Central memory CD4-positive, alpha-beta T cell (primary cell): Measurements from ENCODE around the gene SUGP1.

Experiments
- DNase-seq: peaks from one replicate; pipeline ENCODE4 v3.0.0; 2022

The SUGP1 gene

DNA sequence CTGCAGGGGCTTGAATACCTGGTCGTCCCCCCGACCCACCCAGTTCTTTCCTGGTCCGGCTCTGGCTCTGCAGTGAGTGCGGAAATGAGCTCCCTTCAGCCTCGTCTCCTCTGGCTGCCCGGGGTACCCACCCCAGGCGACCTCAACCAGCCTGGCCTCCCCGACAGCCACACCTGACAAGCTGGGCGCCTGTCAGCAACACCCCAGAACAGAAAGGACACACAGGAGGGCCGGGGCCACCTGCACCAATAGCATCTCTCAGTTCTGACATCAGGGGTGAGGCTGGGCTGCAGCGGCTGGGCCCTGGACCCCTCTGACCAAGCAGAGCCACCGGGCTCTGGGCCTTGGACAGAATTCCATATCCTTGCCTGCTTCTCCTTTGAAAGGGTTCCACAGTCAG, 19.7 kb downstream of the SUGP1 start:
- DNase-seq: no peak

DNA sequence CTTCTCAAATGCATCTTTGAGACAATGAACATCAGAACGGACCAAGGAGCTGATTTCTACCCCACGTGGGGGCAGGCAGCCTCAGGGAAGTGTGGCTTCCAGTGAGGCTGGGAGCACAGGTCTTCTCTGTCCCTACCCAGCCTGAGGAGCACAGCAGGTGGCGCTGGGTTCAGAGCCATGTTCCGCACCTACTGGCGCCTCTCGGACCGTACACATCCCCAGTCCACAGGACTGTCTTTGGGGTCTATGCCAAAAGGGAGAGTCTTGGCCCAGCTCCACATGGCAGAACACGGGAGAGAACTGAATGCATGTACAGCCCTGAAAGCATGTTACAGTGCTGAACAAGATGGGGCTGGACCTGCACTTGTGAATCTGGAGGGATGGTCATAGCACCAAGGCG, 22.6 kb downstream of the SUGP1 start:
- DNase-seq: no peak

DNA sequence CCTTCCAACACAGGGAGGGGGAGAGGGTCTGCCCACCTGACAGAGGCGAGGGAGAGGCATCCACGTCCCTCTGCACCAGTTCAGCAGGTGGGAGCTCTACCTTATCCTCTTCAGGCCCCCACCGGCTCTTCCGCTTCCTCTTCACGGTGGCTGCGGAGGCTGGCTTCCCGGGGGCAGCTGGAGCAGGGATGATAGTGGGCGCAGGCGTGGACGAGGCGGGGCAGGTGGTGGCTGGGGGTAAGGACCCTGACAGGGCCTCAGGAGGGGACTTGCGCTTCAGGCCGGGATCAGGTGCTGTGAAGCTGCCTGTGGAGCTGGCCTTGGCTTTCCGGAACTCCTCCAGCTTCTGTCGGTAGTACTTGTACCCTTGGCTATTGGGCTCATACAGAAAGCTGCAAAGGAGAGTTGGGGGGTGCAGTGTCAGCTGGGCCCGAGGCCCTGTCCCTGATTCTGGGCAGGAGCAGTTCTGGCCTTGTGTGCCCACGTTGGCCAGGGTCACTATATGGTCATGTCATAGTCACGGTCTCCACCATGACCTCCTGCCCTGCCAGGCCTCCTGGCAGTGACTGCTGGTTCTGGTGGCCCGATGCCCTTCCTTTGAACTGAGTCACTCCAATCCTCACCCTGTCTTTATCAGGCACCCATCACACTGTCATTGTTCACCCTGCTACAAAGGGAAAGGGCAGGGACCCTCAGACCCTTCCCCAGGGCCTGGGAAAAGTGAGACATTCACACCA, 23.2 kb downstream of the SUGP1 start:
- no peak for DNase-seq

- no peak for DNase-seq
Observed at GRCh38 chr19:19294914-19295313, 25.4 kb downstream of the SUGP1 start.

DNA sequence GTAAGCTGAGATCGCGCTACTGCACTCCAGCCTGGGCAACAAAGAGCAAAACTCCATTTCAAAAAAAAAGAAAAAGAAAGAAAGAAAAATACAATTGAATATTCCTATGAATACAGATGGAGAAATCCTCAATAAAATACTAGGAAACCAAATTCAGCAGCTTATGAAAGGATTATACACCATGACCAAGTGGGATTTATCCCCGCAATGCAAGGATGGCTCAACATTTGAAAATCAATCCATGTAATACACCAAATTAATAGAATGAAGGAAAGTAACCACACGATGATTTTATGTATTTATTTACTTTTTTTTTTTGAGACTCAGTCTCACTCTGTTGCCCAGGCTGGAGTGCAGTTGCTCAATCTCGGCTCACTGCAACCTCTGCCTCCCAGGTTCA, 27.7 kb downstream of the SUGP1 start:
- DNase-seq: no peak

DNA sequence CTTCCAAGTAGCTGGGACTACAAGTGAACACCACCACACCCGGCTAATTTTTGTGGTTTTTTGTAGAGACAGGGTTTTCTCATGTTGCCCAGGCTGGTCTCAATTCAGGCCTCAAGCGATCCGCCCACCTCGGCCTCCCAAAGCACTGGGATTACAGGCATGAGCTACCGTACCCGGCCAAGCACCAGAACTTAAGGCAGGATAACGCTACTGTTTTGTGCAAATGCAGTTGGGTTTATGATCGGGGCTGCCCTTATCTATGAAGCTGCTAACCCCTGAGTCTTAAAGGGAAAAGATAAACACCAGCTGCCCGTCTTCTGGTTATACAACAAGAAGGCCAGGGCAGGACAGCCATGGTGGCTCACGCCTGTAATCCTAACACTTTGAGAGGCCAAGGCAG, 34.6 kb downstream of the SUGP1 start:
- DNase-seq: no peak

DNA sequence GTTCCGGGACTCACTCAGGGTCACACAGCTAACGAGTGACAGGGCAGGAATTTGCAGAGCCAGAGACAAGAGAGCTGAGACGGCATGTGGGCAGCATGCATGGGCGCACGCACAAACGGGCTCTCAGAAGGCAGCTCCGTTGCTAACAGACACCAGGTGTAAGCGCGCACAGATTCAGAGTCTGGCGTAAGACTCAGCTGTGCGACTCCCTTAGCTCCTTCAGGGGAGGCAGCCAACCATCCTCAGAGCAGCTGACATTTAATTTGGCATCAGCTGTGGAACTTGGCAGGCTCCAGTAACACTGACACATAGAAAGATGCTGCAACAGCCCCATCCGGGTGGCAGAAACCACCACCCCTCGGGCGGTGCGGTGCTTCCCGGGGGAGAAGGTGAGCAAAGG, 39.7 kb downstream of the SUGP1 start:
- no peak for DNase-seq

DNA sequence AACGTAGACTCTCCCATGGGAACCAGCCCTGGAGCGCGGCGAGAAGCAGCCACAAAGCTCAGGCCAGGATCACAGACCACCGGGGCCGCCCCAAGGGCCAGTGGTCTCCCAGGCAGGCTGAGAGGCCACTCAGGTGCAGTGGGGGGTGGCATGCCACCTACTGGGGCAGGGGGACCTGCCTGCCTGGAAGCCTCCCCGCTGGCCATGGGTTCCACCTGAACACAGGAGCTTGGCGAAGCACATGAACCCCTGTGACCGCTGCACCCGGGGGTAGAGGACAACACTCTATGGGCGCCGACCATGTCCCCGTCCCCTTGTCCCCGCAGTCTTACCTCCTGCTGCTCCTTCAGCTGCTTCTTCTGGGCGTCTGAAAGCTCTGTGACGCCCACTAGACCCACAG, 40.5 kb downstream of the SUGP1 start:
- no peak for DNase-seq

GRCh38 chr19:19279062-19279612, 41.2 kb downstream of the SUGP1 start:
- DNase-seq: no peak

DNA sequence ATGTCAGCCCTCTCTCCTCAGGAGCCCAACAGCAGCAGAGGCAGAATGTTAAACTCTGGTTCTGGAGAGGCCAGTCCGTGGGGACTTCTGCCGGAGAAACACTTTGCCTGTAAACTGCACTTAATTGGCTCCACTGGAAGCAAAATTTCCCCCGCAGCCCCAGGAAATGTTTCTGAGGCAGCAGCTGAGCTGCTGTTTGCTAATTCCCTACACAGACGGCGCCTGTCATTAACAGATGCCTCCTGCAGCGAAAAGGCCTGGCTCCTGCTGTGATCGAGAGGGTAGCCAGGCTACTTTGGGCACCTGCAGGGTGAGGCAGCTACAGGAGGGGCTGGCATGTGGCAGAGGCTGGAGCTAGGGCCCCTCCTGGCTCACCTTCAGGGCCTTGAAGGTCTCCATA, 42.0 kb downstream of the SUGP1 start:
- DNase-seq: no peak

- no peak for DNase-seq
Observed at GRCh38 chr19:19276851-19277250, 43.5 kb downstream of the SUGP1 start.

- no peak for DNase-seq
Observed at GRCh38 chr19:19276386-19276785, 43.9 kb downstream of the SUGP1 start.

DNA sequence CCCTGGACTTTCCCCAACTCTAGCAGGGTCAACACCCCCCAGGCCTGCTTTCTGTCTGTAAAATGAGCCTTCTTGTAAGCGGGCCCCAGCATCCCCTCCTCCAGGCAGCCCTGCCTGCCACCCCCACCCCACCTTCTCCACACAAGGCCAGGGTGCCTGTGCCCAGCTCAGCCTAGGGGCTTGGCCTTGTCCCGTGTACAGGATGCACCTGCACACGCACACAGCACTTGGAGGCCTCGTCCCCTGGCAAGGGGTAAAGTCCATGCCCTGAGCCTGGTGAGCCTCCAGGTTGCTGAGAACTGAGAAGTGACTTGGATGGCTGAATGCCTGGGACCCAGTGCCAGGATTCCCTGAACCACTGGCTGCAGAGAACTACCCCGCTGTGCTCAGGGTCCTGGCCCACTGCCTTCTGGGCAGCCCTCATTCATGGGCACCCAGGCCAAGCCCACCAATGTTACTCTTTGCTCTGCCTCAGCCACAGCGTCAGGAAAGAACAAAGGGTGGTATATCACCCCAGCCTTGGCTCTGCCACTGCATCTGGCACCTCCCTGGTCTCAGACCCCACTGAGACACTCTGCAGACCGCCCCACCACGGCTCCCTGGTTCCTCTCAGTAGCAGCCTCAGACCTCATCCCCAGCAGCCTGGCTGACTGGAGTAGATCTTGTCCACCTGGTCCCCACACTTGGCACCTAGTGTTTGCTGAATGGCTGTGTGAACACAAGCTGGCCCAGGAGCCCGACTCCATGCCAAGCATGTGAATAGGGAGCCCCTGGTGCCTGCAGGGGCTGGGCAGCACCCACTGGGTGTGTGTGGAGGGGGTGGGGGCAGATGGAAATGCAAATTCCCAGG, 45.4 kb downstream of the SUGP1 start:
- DNase-seq: no peak

DNA sequence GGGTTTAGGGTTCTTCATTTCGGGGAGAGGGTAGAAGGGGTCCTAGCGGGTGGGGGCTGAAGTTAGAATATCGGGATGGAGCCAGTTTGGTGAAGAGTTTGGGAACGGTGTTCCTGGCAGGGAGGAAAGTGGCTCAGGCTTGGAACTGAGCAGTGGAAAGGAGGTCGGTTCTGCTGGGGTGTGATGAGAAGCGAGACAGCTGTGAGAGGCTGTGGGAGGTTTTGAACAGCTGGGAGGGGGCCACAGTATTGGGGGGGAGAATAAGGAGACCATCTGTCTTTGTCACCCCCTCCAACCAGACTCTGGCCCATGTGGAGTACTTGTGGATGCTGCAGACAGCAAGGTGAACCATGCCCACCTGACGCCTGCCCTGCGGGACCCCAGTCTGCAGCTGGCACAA, 46.2 kb downstream of the SUGP1 start:
- no peak for DNase-seq

DNA sequence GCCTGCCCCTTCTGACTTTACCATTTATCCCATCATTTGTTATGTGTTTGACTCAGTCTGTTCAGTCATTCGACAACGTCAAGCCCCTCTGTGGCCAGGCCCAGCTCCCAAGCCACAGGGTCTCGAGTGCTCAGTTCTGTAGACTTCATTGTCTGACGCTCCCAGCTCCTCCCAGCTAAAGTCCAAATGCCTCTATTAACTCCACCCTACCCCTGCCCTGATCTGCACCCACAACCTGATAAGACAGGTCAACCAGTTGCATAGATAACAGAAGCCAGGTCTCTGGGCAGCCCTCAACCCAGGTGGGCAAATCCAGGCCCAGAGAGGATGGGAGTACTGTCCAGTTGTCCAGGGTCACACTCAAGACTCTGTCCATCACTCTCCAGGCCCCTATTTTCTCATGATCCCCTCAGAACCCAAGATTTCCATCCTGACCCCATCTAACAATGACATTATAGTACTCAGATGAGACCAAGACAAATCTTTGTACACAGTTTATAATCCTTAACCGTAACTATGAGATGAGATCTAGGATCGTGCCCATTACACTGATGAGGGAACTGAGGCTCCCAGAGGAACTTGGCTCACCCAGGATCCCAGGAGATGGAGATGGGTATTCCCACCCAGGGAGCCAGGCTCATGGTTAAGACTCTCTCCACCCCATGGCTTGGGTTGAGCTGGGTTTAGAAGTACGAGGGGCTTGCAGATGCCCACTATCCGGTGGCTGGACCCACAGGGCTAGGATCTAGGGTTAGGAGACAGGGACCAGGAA, 48.3 kb downstream of the SUGP1 start:
- DNase-seq: no peak

DNA sequence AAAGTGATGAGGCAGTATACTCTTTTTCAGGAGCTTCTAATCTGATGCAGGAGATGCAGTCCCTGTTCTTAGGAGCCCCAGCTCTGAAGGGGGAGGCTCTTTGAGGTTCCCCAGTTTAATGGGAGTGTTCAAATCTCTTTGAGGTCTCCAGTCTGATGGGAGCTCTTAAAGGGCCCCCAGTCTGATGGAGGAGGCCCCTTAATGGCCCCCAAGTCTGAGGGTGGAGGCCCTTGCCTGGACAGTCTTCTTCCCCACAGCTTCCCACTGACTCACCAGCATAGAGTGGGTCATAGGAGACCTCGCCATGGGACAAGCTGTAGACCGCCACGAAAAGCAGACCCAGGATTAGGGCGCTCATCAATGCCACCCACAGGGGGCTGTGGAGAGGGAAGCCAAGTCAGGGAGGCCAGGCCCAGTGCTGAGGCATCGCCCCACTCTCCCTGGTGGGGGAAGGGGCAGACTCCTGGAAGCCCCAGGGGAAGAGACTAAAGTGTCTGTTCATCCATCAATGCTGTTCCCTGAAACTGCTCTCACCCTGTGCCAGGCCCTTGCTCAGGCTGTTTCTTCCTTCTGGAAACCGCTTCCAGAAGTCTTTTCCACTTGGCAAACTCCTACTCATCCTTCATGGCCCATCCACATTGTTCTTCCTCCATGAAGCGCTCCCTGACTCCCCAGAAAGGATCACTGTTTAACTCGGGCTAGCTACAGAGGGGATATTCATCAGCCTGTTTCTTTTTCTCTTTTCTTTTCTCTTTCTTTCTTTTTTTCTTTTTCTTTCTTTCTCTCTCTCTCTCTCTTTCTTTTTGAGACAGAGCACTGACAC, 49.3 kb downstream of the SUGP1 start:
- no peak for DNase-seq

- DNase-seq: no peak
Observed at GRCh38 chr19:19269952-19270694, 50.2 kb downstream of the SUGP1 start.

DNA sequence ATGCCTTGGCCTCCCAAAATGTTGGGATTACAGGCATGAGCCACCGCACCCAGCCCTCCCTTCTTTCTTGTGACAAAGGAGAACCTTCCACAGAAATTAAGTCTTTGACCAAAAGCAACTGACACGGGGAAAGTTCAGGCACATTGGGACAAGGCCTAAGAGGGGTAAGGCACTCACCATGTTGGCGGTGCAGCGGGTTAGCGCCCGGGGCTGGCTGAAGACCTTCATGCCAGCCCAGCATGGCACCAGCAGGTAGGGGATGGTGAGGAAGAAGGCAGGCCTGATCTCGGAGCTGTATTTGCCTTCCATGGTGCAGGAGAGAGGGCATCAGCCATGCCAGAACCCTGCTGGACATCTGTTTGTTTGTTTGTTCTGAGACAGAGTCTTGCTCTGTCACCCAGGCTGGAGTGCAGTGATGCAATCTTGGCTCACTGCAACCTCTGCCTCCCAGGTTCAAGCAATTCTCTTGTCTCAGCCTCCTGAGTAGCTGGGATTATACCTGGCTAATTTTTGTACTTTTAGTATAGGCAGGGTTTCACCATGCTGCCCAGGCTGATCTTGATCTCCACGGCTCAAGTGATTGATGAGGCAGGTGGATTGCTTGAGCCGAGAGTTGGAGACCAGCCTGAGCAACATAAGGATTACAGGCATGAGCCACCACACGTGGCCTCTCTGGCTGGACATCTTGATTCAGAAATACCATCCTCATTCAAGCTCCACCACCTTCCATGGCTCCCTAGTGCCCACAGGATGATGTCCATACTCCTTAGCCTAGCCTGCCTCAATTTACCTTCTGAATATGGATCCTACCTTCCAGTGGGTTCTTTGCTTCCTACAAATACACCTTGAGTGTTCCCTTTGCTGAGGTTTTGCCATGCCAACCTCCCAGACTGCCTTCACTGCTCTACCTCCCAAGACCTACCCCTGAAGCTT, 51.6 kb downstream of the SUGP1 start:
- no peak for DNase-seq

GRCh38 chr19:19267305-19267704, 53.0 kb downstream of the SUGP1 start:
- DNase-seq: no peak

- DNase-seq: no peak
Observed at GRCh38 chr19:19263886-19264487, 56.3 kb downstream of the SUGP1 start.
